AG08396 (cell line): ENCODE data around the gene MRPL18.
"Not testable (repeated sequence)": the region's sequence is repeated elsewhere in the genome, so short reads cannot be mapped to it uniquely, and the experiment has no call there.

Source experiments
- DNase-seq: peaks from one replicate; pipeline ENCODE4 v3.0.0; 2012; ENCODE audit warnings: low spot score, mixed read lengths

The MRPL18 gene

DNA sequence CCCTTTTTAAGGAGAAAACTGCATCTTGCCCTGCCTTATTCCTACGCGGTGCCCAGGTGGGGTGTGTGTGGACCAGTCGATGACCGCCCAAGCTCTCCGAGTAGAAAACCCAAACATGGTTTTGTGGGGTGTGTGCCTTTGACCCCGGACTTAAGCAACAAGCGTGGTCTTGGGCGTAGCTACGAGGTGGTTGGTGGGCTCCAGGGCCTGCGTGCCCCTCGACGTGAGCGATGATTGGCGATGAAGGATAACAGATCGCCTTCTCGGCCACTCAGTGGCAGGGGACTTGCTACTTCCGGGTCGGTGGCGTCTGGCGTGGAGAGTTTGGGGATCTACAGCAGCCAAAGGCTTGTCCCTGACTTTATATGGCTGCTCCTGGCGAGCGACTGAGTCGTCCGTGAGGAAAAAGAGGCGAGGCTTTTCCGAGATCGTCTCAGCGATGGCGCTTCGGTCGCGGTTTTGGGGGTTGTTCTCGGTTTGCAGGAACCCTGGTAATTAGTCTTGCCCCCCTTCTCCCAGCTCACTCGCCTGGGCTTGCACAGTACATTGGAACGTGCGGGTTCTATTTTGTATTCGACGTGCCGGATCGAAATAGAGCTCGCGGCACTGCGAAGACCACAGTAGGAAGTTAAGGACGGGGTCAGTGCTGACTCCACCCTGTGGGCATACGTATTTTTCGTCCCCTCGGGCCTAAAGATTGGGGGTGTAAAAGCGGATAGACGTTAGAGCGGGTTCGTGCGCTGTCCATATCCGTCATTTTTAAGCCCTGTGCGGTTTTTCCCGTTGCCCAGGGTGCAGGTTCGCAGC lies at the start of gene MRPL18:
Gene MRPL18, plus strand, starts transcription at position 319 of the 807 bp plus-strand sequence. Its CDS starts 121 bp downstream, at position 440.
- peak; percentile 95 for DNase-seq

DNA sequence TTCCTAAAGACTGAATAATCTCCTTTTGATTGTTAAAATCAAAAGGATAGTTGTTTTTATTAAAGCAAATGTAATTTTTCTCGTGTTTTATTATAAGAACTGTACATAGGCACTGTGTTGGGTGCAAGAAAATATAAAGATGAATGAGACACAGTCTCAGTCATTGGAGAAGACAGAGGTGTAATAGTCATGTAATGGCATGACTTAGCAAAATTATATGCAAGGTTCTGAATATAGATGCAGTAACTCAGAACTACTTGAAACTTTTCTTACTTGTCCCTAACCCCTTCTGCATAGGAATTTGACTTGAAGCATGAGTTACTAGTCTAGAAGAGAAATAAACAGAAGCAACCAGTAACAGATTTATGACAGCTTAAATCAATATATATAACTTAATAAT lies 48.1 kb upstream of the MRPL18 start:
- no peak for DNase-seq

DNA sequence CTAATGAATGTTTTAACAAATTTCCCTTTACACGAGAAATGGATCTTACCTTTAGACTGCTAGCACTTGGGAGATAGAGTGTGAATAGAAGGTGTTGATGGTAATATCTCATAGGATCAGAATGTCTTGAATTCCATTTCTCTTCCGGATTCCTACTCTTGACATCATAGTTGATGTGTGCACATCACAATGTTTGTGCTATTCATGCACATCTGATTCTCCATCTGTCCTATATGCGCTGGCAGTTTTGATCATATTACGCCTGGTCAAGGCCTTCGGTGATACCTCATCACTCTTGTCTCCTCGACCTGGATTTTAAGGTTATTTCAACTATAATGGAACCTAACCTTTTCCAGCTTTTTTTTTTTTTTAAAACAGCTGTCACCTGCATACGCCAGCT lies 45.2 kb upstream of the MRPL18 start:
- no peak for DNase-seq

DNA sequence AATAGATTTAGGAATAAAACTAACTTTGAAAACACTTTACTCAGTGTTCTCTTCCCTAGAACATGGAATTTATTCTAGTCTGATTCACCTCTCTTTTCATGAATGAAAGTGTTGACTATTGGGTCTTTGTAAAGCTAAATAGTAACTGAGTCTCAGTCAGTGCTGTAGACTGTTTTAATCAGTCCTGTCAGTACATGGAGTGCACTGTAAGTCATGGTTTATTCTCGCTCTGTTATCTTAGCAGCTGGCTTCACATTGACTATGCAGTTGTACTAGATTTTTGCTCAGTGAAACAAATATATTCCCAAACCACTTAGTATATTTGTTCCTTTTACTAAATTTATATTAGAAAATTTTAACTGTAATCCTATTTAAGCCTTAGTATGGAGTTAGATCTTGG lies 43.5 kb upstream of the MRPL18 start:
- DNase-seq = no peak

DNA sequence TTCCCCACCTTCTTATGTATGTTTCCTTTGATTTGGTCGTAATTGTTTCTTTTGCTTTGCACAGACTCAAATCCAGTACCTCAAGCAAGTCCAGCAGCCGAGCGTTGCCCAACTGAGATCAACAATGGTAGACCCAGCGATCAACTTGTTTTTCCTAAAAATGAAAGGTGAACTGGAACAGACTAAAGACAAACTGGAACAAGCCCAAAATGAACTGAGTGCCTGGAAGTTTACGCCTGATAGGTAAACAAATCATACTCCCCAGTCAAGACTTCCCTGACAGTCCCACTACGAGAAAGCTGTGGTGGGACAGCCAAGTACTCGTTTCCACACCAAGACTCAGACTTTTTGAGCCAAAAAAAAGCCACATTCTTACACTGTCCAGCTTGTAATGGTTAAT lies 42.1 kb upstream of the MRPL18 start:
- DNase-seq = not testable (repeated sequence)

DNA sequence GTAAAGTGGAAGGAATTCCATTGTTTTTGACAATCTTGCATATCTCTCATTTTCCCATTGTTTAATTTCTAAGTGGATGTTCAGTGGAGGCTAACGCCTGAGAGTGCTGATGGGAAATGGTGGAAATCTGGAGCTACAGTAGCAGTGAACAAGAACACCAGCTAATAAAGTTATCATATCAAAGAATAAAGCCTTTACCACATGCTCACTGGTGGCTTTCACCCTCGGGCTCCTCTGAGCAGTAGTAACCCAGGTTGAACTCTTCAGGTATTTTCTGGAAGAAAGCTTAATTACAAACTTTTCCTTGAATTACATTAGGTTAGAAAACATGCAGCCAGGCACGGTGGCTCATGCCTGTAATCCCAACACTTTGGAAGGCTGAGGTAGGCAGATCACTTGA lies 38.8 kb upstream of the MRPL18 start:
- DNase-seq = no peak

DNA sequence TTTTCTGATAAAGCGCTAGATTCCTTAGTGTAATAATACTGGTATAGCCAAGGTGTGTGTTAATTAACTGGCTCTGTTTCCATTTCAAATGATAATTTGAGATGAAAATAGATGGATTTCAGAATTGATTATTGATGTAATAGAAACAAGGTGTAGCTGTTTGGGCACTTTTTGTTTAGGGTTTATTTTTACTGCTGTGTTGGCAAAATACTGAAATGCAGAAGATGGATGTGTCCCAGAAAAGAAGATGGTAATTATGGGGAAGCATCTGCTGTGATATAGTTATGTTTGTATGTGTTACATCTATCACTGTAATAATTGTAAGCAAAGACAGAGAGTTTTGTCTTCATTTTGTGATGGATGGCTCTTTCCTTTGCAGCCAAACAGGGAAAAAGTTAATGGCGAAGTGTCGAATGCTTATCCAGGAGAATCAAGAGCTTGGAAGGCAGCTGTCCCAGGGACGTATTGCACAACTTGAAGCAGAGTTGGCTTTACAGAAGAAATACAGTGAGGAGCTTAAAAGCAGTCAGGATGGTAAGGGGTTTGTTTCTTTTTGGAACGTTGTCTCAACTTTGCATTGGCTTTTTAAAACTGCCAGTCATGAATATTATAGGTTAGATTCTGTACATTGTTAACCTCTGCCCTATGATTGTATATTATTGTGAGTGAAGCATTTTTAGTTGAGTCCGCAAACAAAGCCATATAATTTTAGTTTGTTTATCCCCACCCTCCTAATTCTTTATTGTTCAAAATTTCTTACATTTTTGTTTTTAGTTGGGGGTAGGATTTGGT lies 37.0 kb upstream of the MRPL18 start:
- no peak for DNase-seq

DNA sequence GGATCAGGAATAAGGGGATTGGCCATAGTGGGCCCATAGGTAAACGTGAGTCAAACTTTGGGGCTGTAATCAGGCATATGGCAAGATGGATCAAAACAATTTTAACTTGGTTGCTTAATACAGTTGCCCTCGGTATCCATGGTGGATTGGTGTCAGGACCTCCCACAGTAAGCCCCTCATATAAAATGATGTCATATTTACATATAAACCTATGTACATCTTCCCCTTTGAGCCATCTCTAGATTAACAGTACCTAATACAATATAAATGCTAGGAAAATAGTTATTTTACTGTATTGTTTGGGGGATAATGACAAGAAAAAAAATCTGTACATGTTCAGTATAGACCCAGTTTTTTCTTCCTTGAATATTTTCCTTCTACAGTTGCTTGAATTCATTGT lies 35.9 kb upstream of the MRPL18 start:
- DNase-seq = no peak

DNA sequence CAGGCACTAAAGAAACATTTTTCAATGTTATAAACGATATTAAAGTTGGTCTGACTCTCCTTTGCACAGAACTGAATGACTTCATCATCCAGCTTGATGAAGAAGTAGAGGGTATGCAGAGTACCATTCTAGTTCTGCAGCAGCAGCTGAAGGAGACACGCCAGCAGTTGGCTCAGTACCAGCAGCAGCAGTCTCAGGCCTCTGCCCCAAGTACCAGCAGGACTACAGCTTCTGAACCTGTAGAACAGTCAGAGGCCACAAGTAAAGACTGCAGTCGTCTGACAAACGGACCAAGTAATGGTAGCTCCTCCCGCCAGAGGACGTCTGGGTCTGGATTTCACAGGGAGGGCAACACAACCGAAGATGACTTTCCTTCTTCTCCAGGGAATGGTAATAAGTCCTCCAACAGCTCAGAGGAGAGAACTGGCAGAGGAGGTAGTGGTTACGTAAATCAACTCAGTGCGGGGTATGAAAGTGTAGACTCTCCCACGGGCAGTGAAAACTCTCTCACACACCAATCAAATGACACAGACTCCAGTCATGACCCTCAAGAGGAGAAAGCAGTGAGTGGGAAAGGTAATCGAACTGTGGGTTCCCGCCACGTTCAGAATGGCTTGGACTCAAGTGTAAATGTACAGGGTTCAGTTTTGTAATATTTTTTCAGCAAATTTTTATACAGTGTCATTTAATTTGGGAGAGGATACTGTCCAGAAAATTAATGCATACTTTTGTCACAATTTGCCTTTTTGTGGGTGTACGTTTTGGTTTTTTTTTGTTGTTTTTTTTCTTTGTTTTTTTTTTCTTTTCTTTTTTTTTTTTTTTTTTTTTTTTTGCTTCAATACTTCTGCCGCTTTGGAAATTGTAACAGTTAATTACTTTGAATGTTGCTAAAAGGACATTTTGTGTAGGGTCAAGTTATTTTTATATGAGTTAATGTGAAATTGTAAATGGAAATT lies 35.0 kb upstream of the MRPL18 start:
- DNase-seq = no peak

DNA sequence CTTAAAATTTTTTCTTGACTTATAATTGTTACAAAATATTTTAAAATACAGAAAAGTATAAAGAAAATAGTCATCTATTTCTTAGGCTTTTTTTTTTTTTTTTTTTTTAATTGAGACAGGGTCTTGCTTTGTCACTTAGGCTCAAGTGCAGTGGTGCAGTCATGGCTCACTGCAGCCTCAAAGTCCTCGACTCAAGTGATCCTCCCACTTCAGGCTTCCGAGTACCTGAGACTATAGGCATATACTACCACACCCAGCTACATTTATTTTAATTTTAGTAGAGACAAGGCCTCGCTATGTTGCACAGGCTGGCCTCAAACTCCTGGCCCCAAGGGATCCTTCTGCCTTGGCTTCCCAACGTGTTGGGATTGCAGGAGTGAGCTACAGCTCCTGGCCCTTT lies 33.8 kb upstream of the MRPL18 start:
- no peak for DNase-seq

DNA sequence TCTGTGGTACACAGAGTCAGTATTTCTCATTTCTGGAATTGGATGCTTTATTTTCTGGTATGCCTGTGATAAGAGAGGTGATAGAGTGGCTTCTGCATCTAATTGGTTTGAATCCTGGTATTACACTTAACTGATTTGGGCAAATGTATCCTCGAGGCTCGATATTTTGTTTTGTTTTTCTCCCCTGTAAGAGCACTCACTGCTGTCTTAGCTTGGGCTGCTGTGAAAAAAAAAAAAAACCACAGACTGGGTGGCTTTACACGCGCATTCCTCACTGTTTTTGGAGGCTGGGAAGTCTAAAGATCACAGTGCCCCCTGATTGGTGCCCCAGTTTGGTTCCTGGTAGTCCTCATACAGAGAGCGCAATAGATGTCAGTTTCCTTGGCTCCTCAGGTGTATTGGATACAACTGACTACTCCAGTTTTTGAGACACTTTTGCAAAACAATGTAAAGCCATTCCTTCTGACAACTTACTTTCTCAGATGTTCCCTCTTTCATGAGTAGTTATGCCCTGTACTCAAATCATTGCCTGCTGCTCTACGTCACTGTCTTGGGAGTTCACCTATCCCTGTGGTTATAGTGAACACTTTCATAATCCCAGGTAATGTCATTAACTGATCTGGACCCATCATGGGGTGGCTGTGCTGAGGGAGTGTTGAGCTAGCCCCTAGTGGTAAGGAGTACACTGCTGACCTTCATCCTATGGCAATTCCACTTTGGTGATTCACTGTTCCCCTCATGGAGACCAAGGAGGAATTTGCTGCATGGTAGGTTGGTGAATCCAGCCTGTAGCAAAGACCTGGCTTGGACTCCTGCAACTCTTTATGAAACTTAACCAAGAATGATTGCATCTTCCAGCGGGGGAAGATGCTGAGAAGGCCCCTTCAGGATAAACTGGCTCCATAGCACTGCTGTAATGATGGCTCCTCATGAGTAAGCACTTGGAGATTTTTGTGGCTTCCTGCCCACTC lies 32.0 kb upstream of the MRPL18 start:
- peak; percentile 39 for DNase-seq

DNA sequence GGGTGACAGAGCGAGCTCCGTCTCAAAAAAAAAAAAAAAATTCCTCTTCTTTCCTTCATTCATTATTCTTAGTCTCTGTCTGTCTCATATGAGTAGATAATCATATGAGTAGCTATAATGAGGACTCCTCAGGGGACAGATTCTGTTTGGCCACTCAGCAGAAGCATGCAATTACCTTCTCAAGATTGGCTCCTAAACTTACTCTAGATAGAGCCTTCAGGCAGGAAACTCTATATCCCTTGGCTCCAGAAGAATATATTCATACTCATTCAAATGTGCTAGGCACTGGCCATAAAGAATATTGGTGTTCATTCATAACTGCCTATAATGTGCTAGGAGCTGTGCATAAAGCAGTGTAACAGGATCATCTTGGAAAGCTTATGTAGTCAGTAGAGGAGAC lies 30.6 kb upstream of the MRPL18 start:
- DNase-seq = no peak

DNA sequence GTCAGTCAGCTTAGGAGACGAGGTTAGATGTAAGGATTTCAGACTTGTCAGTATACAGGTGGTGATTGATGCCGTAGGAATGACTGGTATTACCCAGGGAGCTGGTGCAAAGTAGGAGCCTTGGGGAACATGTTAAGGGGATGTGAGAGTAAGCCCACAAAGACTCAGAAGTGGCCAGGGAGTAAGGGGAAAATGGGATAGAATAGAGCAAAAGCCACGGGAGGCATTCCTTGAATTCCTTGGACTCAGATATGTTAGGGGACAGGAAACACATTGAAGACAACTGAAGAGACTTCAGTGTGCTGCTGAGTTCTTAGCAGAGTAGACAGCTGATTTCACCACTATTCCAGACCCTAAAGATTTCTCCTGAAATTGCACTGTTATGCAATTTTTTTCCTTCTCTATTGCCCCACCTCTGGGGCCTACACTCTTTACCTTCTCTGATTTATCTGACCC lies 29.6 kb upstream of the MRPL18 start:
- DNase-seq = peak; percentile 55

DNA sequence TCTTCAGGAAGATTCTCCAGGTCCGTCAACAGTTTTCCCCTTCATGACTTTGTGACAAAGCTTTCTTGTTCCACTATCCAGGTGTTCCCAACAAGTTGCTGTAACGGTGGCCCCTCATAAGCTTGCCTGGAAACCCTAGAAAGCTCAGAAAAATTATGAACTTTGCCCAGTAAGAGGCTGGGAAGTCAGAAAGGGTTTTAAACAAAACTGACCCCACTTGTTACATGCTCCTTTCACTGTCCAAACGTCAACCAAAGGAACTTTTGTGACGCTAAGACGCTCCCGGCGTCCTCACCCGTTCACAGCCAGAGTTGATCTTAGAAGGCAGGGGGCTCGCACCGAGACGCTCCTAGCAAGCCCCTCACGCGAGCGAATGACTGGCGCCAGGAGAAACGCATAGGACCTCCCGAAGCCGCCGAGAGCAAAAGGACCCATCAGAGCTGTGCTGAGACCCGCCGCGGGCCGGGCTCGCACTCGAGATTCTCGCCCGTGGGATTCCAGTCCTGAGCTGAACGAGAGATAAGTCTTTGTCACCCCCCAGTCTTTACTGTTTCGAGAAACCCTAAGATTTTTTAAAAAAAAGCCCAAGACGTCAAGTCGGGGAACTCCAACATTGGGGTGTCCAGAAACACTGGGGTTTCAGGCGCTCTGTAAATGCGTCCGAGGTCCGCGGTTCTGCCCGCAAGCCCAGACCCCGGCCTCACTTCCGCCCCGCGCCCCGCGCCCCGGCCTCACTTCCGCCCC lies 29.0 kb upstream of the MRPL18 start:
- no peak for DNase-seq

DNA sequence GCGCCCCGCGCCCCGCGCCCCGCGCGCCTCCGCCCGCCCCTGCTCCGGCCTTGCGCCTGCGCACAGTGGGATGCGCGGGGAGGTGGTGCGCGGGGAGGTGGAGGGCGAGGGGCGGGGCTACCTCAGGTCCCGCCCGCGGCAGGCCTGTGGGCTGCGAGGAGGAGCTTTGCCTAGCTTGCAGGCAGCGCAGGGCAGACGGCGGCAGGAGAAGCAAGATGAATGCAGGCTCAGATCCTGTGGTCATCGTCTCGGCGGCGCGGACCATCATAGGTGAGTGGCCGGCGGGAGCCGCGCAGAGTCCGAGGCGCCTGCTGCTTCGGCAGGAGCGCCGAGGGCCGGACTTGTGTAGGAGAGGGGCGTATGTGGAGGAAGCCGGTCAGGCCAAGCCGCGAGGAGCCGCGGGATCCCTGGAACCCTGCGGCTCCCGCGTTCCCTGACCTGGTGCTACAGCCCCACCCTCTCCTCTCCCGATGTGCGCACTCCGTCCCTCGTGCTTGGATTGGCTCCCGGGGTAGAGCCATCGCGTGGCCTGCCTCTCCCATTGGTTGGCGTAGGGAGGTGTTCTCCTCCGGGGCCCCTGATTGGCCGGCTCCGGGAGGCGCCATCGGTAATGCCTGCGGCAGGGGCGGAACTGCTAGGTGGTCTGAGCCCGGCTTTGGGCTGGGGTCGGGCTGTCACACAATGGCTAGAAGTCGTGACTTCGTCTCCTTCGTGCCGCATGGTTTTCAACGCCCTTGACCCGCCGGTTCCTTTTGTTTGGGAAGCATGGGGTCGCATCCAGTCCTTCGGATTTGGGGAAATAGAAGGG lies 28.2 kb upstream of the MRPL18 start, which contains the start of gene ACAT2:
Gene ACAT2, plus strand, starts transcription at position 173 of the 808 bp plus-strand sequence. Its CDS starts 43 bp downstream, at position 216.
- peak; percentile 98 for DNase-seq

DNA sequence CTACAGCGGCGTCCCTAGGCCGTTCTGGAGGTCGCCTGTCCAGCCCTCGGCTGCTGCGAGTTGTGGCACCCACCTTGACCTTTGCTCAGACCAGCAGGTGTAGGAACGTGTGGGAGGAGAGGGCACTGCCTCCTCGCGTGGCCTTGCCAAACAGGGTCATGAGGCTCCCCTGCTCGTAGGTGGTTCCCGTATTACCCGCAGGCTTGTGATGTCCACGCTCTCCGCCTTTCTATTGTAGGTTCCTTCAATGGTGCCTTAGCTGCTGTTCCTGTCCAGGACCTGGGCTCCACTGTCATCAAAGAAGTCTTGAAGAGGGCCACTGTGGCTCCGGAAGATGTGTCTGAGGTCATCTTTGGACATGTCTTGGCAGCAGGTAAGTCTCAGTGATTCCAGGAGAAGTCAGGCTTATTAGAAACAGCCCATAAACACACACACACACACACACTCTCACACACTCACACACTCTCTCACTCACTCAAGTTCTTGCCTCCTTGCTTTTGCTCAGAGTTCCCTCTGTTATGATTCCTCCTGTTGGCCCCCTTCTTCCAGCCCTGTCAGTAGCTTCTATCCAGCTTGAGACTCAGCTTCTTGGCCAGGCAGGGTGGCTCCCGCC lies 27.5 kb upstream of the MRPL18 start:
- DNase-seq = no peak

DNA sequence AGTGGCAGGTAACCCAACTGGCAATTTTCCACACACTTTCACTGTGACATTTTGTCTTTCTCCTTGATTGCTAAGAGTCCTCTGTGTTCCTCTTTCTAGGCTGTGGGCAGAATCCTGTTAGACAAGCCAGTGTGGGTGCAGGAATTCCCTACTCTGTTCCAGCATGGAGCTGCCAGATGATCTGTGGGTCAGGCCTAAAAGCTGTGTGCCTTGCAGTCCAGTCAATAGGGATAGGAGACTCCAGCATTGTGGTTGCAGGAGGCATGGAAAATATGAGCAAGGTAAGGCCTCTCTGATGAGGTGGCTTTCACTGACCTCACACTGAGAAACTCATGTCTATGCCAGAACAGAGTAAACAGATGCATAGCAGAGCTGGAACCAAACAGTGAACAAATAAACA lies 23.4 kb upstream of the MRPL18 start:
- peak; percentile 48 for DNase-seq

DNA sequence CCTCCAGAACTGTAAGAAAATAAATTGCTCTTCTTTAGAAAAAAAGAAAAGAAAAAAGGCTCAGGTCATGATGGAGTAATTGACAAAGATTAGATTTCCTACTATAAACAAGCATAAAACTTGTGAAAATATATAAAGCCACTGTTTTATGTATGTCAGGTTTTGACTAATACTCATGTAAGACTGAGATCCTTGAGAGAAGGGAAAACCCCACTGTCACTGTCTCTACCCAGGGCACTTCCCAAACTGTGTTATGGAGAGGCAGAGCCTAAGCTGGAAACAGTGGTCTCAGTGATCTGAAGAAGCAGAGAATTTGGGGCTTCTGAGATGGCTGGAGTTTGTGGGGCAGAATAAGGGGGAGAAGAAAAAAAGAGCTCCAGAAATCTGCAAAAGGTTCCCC lies 20.8 kb upstream of the MRPL18 start:
- DNase-seq = no peak

DNA sequence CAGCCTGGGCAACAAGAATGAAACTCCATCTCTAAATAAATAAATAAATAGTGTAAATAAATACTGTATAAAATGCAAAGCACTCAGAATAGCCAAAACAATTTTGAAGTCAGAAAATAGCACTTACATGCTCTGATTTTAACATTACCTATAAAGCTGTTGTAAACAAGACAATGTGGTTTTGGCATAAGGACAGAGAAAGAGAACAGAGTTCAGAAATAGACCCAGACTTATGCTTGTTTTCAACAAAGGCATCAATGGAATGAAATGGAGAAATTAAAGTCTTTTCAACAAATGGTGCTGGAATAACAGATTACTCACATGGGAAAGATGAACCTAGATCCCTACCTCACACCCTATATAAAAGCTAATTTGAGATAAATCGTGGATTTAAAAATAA lies 18.1 kb upstream of the MRPL18 start:
- no peak for DNase-seq
